H7 (cell line): ENCODE data around the gene MSMB. TPM values are rescaled to one million over a fixed set of nuclear protein-coding genes. Genes with fewer than 3 reads are reported as not detected.
A peak's percentile ranks its signal among the peaks of the same experiment; 100 is the strongest.
"Not testable (repeated sequence)": the region's sequence is repeated elsewhere in the genome, so short reads cannot be mapped to it uniquely, and the experiment has no call there.

Source experiments
- DNase-seq: peaks from one replicate; pipeline ENCODE4 v3.0.0; 2012
- H3K27me3 ChIP-seq: 2 replicates; pipeline ENCODE4 v1.6.0; 2011; ENCODE audit warnings: mild to moderate bottlenecking, low read length; ENCODE audit not compliant: control insufficient read depth, insufficient read depth
- H3K36me3 ChIP-seq: replicated peaks from 2 replicates; pipeline ENCODE4 v1.5.1; 2011; ENCODE audit warnings: low read length; ENCODE audit not compliant: control insufficient read depth, insufficient read depth
- H3K4me3 ChIP-seq: 2 replicates; pipeline ENCODE4 v1.5.1; 2011; ENCODE audit warnings: low read depth, mild to moderate bottlenecking, control low read depth, low read length, moderate library complexity; ENCODE audit not compliant: insufficient read depth
- total RNA-seq: library from RNA; depleted of rRNA; stranded (reverse); fragments of >200 nt; shearing (Covaris generic); gene quantifications from 2 replicates; pipeline ENCODE4 v1.2.3, GENCODE V29; 2014

MSMB gene
- total RNA-seq, 1 experiment from 2014 or later, result not detected

GRCh38 chr10:46055771-46056170 is 9.7 kb upstream of the MSMB start:
- H3K4me3 ChIP-seq, result no peak overlapping the region
- no peaks in the 10 kb centered on the region for H3K36me3 ChIP-seq
- H3K27me3 ChIP-seq, result no peaks in the 10 kb centered on the region
- DNase-seq, result no peak

DNA sequence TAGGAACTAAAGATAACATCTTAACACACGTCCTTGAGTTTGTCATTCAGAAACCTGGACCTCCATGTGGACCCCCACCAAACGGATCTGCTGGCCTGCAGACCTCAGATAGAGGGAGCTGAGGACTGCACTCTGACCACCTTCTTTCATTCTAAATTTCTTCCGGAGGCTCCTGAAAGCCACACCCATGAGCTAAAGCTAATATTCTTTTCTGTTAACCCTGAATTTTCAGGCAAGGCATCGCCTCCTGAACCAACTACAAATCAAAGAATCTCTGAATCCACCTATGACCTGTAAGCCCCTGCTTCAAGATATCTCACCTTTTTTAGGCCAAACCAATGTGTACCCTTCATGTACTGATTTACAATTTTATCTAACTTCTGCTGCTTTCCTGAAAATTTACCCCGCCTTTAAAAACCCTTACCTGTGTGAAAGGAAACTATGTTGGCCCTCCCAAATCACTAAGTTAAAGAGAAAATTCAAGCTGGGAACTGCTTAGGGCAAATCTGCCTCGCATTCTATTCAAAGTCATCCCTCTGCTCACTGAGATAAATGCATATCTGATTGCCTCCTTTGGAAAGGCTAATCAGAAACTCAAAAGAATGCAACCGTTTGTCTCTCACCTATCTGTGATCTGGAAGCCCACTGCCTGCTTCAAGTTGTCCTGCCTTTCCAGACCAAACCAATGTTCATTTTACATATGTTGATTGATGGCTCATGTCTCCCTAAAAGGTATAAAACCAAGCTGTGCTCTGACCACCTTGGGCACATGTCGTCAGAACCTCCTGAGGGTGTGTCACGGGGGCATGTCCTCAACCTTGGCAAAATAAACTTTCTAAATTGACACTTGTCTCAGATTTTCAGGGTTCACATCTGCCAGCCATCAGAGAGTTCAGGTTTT is 7.7 kb upstream of the MSMB start:
- no peaks in the 10 kb centered on the region for H3K36me3 ChIP-seq
- no peak overlapping the region for H3K4me3 ChIP-seq
- no peaks in the 10 kb centered on the region for H3K27me3 ChIP-seq
- DNase-seq, result no peak

- no peak overlapping the region for H3K4me3 ChIP-seq
- DNase-seq, result no peak
These were observed 6.8 kb upstream of the MSMB start for GRCh38 chr10:46052791-46053375.

GRCh38 chr10:46052057-46052790 is 6.2 kb upstream of the MSMB start:
- H3K36me3 ChIP-seq, result no peaks in the 10 kb centered on the region
- no peak overlapping the region for H3K4me3 ChIP-seq
- no peaks in the 10 kb centered on the region for H3K27me3 ChIP-seq
- no peak for DNase-seq

More at GRCh38 chr10:46052791-46053375, 6.8 kb upstream of the MSMB start:
- no peaks in the 10 kb centered on the region for H3K27me3 ChIP-seq
- H3K36me3 ChIP-seq, result no peaks in the 10 kb centered on the region

DNA sequence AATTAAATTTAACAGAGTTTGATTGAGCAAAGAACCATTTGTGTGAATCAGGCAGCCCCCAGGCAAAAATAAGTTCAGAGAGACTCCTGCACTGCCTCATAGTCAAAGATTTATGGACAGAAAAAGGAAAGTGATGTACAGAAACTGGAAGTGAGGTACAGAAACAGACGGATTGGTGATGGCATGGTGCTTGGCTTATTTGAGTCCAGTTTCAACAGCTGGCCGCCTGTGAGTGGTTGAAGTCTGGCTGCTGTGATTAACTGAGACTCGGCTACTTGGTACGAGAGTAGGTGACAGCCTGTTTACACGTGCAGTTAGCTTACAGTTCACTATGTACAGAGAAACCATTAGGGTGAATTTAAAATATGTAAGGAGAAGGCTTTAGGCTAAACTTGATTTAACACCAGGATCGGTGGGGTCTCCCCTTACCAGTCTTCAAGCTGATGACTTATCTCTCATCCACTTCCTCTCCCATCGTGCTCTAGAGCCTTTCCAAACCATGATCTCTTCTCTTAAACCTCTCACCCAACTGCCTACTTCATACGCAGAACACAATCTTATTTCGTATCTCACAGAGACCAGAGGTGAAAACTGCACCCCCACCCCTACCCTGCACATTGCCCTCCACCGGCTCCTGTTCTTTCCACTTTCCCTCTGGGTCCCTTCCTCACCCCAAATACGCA is 5.0 kb upstream of the MSMB start:
- Histone ChIP-seq H3K27me3 (no peaks in the 10 kb centered on the region), H3K4me3 (no peak overlapping the region), H3K36me3 (no peaks in the 10 kb centered on the region)
- no peak for DNase-seq

- not testable (repeated sequence) for H3K36me3 ChIP-seq, H3K4me3 ChIP-seq, H3K27me3 ChIP-seq, DNase-seq
These were observed 3.4 kb upstream of the MSMB start for GRCh38 chr10:46049497-46049831.

DNA sequence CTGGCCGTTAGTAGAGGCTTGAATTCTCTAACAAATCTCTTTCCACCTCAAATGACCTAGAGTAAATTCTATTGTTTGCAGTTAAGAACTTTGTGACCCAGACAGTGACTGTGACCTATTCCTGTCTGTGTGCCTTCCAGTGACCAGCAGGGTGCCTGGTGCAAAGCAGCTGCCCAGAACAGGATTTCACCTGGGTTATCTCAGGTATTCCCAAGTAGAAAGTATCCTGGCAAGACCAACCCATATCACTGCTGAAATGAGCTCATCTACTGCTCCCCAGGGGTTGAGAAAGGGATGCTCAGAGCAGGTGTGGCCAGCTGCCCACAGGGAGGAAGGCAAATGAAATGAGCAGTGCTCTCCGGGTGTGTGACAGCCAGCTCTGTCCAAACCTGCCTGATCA is 2.1 kb upstream of the MSMB start:
- no peaks in the 10 kb centered on the region for H3K36me3 ChIP-seq
- no peak for DNase-seq

DNA sequence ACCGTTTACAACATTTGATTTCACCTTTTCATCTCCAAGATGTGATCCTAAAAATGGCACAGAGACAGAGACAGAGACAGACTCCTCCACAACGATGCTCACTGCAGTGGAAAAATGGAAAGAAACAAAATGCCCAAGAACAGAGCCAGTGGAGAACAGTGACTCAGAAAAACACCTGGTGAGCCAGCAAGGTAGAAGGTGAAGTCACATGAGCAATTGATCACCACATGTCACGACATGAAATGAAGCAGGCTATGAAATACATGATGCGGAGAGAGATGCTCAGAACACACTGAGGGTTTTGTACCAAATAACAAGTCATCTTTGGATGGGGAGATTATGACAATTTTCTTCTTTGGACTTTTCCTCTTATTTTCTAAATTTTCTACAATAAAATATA is 3.5 kb downstream of the MSMB start:
- Histone ChIP-seq H3K36me3 (no peaks in the 10 kb centered on the region), H3K27me3 (no peaks in the 10 kb centered on the region), H3K4me3 (no peak overlapping the region)
- DNase-seq, result no peak

More for the DNA sequence above, 2.1 kb upstream of the MSMB start:
- Histone ChIP-seq H3K4me3 (no peak overlapping the region), H3K27me3 (no peaks in the 10 kb centered on the region)

DNA sequence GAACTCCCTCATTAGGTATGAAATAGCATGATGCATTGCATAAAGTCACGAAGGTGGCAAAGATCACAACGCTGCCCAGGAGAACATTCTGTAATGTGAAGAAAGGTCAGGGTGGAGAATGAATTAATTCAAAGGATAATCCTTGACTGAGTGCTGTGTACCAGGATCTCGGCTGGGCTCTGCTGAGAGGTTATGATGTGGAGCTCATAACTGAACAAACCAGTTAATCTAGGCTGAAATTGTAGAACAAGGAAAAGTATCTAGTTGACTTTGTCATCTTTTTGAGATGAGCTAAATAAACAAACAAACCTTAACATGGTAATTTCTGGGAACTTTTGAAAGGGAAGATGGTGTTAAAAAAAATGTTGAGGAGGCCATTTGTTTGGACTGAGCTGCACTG is 6.1 kb downstream of the MSMB start:
- H3K4me3 ChIP-seq, result no peak overlapping the region
- no peaks in the 10 kb centered on the region for H3K36me3 ChIP-seq
- no peaks in the 10 kb centered on the region for H3K27me3 ChIP-seq
- DNase-seq, result no peak

DNA sequence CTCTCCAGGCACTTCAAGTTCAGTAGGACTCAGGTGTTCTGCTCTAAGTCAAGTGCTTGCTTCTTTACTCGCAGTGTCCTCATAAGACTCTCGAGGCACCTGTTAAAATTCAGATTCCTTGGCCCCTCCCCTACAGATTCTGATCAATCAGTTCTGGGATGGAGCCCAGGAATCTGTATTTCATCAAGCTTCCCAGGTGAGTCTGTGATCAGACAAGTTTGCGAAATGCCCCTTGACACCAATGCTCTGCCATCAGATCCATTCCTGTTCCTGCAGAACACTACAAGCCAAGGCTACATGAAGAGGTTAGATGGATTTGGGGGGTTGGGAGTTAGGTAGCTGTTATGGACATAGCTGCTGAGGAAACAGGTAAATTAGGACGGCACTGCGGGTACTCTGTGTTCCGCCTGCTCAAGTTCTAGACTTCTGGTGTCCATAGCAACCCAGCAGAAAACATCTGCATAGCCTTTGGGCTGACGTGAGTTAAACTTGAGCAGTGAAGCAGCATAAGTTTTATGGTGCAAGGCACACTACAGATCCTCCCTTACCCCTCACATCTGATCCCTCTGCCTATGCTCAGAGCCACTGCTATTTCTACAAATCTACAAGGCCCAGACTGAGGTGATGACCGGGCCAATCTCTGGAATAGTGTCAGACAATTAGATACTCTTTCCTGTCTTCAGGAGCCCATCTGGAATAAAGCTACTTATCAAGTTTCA is 8.8 kb downstream of the MSMB start:
- no peak for DNase-seq
- Histone ChIP-seq H3K4me3 (no peak overlapping the region), H3K36me3 (no peaks in the 10 kb centered on the region), H3K27me3 (no peaks in the 10 kb centered on the region)

DNA sequence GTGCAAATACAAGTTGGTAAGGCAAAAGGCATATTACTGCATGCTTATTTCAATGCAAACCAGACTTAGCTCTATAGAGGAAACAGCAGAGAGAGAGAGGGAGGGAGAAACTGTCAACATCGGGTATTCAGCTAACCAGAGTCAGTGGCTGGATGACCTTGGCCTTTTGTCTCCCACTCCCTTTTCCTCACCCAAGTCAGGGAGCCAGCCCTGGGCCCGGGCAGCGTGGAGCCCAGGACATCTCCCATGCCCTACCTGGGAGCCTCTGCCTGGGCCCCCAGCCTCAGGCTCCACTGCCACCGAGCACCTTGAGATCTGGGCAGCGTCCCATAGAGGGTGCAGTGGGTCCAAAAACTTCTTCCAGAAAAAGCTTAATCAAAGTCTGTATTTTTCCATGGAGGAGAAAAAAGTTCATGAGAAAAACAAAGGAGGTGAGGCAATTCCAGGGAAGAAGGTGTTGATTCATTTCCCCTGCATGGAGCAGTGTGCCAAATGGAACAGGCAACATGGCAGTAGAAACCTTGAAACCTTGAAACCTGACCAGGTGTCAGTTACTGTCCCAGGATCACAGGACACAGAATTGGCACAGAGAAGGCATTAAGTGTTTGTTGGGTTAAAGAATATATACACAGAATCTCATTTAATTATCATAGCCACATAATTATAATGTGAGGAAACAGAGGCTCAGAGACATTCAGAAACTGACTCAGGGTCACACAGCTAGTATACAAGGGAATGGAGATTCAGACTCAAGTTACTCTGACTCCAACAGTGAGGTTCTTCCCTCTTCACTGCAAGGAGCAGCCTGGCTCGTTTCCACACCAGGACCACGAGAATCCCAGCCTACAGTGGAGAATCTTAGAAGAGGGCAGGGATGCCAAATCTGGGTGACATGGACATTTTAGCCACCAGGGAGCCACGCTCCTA is 9.9 kb downstream of the MSMB start:
- Histone ChIP-seq H3K27me3 (no peaks in the 10 kb centered on the region), H3K36me3 (no peaks in the 10 kb centered on the region)
- peak; percentile 64 for DNase-seq

GRCh38 chr10:46033602-46034011 is 12.5 kb downstream of the MSMB start:
- H3K4me3 ChIP-seq, result no peak overlapping the region
- H3K36me3 ChIP-seq, result no peaks in the 10 kb centered on the region
- no peak for DNase-seq
- H3K27me3 ChIP-seq, result no peaks in the 10 kb centered on the region

More for the DNA sequence above, 9.9 kb downstream of the MSMB start:
- H3K4me3 ChIP-seq, result no peak overlapping the region
